ENCODE measurements around the gene MRI1. TPM values are rescaled to one million over a fixed set of nuclear protein-coding genes. Genes with fewer than 3 reads are reported as not detected.

The MRI1 gene
- total RNA-seq, 4 donors from 2014 or later = 72.8 to 133 (median 92.1) TPM

GRCh38 chr19:13813147-13813546 lies 48.8 kb downstream of the MRI1 start:
- intact Hi-C loops (cut with DNase I; ENCODE audit: low total_unique reads) = no loop called here
- TF ChIP-seq CTCF (IDR thresholded peaks at IDR 0.05) (no peak), POLR2A (IDR thresholded peaks at IDR 0.05) (no peak)
- no peak overlapping the region for H3K4me3 ChIP-seq (ENCODE audit: low read depth, poor library complexity, severe bottlenecking)
- no peak for DNase-seq (ENCODE audit: low spot score in 2 of 2)
- WGBS, 2 donors = 93 to 100% methylated on average over 2 of the region's 2 CpGs

- 86 to 89% methylated on average over 17 to 20 of the region's 21 CpGs for WGBS, 2 donors
Observed at GRCh38 chr19:13814550-13814949, 50.2 kb downstream of the MRI1 start.

GRCh38 chr19:13817018-13817614 lies 52.8 kb downstream of the MRI1 start:
- intact Hi-C loops (cut with DNase I; ENCODE audit: low total_unique reads) = no loop called here
- no peak overlapping the region for H3K4me3 ChIP-seq (ENCODE audit: low read depth, poor library complexity, severe bottlenecking)
- WGBS, 2 donors = 46 to 69% methylated on average over 9 to 11 of the region's 11 CpGs
- no peak for DNase-seq (ENCODE audit: low spot score in 2 of 2)
- TF ChIP-seq CTCF (IDR thresholded peaks at IDR 0.05) = no peak
- no peak for TF ChIP-seq POLR2A (IDR thresholded peaks at IDR 0.05)

More at GRCh38 chr19:13814550-13814949, 50.2 kb downstream of the MRI1 start:
- intact Hi-C loops (cut with DNase I; ENCODE audit: low total_unique reads) = no loop called here
- no peak overlapping the region for H3K4me3 ChIP-seq (ENCODE audit: low read depth, poor library complexity, severe bottlenecking)
- DNase-seq (ENCODE audit: low spot score in 2 of 2) = no peak
- TF ChIP-seq POLR2A (IDR thresholded peaks at IDR 0.05) (no peak), CTCF (IDR thresholded peaks at IDR 0.05) (no peak)

- TF ChIP-seq CTCF (IDR thresholded peaks at IDR 0.05) (no peak), POLR2A (IDR thresholded peaks at IDR 0.05) (no peak)
- intact Hi-C loops (cut with DNase I; ENCODE audit: low total_unique reads) = no loop called here
- no peak for DNase-seq (ENCODE audit: low spot score in 2 of 2)
- no peak overlapping the region for H3K4me3 ChIP-seq (ENCODE audit: low read depth, poor library complexity, severe bottlenecking)
- 43 to 61% methylated on average over 29 to 35 of the region's 35 CpGs for WGBS, 2 donors
Observed at GRCh38 chr19:13817615-13818371, 53.5 kb downstream of the MRI1 start.

- DNase-seq (ENCODE audit: low spot score in 2 of 2) = no peak
- H3K4me3 ChIP-seq (ENCODE audit: low read depth, poor library complexity, severe bottlenecking) = no peak overlapping the region
- intact Hi-C loops (cut with DNase I; ENCODE audit: low total_unique reads) = no loop called here
- 91 to 93% methylated on average over 11 of the region's 11 CpGs for WGBS, 2 donors
- TF ChIP-seq POLR2A (IDR thresholded peaks at IDR 0.05) = no peak
- no peak for TF ChIP-seq CTCF (IDR thresholded peaks at IDR 0.05)
Observed at GRCh38 chr19:13819238-13819637, 54.9 kb downstream of the MRI1 start.
